ENCODE measurements around the gene PLXDC1.

DNA sequence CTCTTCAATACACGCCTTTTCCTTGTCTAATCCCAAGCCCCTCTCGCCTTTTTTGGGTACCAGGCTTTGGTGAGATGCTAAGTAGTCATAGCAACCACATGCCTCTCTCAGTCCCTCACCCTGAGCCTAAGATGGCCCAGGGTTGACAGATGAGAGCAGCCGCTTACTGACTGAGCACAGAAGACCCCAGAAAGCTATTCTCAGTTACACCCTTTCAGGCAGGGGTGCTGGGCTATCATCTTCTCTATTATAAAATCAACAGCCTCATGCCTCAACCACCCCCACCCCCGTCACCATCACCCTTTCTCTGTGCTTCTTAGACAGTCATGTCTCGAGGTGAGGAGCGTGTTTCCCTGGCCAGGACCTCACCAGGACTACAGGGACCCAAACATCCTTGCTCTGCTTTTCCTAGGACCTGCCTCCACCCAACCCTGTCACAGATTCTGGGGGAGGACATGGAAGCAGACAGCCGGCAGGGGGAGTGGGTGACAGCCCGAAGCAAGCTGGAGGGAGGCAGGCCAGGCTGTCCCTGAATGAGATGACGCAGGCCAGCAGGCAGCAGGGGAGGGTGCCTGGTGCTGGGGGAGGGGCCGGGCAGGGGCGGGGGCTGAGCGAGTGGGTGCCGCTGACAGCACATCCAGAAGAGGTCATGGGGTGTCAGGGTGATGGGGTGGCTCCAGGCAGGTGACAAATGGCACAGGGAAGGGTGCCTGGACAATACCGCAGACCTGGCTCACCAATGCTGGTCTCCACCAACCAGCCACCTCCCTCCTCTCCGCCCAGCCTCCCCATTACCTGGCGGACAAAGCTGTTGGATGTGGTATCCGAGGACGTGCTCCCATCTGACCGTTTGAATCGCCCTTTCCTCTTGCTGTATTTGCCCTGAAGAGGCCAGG, 42.9 kb upstream of the PLXDC1 start:
- TF ChIP-seq, protein P1, sequence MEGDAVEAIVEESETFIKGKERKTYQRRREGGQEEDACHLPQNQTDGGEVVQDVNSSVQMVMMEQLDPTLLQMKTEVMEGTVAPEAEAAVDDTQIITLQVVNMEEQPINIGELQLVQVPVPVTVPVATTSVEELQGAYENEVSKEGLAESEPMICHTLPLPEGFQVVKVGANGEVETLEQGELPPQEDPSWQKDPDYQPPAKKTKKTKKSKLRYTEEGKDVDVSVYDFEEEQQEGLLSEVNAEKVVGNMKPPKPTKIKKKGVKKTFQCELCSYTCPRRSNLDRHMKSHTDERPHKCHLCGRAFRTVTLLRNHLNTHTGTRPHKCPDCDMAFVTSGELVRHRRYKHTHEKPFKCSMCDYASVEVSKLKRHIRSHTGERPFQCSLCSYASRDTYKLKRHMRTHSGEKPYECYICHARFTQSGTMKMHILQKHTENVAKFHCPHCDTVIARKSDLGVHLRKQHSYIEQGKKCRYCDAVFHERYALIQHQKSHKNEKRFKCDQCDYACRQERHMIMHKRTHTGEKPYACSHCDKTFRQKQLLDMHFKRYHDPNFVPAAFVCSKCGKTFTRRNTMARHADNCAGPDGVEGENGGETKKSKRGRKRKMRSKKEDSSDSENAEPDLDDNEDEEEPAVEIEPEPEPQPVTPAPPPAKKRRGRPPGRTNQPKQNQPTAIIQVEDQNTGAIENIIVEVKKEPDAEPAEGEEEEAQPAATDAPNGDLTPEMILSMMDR (IDR thresholded peaks at IDR 0.05), result peak in 3 of 4 donors; percentile 9 to 33 (median 20)
- TF ChIP-seq POLR2A (IDR thresholded peaks at IDR 0.05), result no peak

All from right lobe of liver (tissue), 4 donors.